ENCODE data around the gene SIGLEC9. TPM values are rescaled to one million over a fixed set of nuclear protein-coding genes. Genes with fewer than 3 reads are reported as not detected.

The SIGLEC9 gene
- total and polyA plus RNA-seq, 4 donors, result 1.1 to 11.5 (median 8.3) TPM

DNA sequence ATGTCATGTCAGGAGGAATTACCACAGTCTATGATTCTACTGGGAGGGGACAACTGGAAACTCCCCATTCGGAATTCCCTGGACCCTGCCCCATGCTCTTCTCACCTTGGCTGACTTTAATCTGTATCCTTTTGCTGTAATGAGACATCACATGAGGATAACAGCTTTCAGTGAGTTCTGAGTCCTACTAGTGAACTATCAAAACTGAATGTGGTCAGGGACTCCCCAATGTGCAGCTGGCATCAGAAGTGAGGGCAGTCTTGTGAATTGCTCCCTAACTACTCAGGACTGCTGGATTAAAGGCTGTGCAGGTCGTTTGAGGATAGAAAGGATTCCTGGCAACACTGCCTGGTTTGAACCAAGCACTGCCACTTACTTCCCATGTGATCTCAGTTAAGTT is 32.6 kb downstream of the SIGLEC9 start:
- H3K27ac ChIP-seq (ENCODE audit: low read depth in 1 of 2, low read length in 2 of 2), result no peak overlapping the region
- H3K27me3 ChIP-seq (ENCODE audit: control insufficient read depth in 1 of 2, insufficient read depth in 2 of 2, low read length in 1 of 2), result no peaks in the 10 kb centered on the region
- DNase-seq (no peak), ATAC-seq (ENCODE audit: low FRiP score) (no peak)
- no peaks in the 10 kb centered on the region for H3K36me3 ChIP-seq (ENCODE audit: control insufficient read depth in 1 of 2, insufficient read depth in 2 of 2, low read length in 1 of 2)
- no peaks in the 10 kb centered on the region for H3K9me3 ChIP-seq (ENCODE audit: control insufficient read depth, low read length)
- intact Hi-C loops (cut with DNase I), result no loop called here
- 38 to 46% methylated on average over 2 of the region's 2 CpGs for WGBS, 2 donors
- no peaks in the 10 kb centered on the region for H3K4me1 ChIP-seq (ENCODE audit: control insufficient read depth in 1 of 2, insufficient read depth in 2 of 2, low read length in 2 of 2)
- H3K4me3 ChIP-seq (ENCODE audit: low read length in 2 of 2), result no peak overlapping the region

DNA sequence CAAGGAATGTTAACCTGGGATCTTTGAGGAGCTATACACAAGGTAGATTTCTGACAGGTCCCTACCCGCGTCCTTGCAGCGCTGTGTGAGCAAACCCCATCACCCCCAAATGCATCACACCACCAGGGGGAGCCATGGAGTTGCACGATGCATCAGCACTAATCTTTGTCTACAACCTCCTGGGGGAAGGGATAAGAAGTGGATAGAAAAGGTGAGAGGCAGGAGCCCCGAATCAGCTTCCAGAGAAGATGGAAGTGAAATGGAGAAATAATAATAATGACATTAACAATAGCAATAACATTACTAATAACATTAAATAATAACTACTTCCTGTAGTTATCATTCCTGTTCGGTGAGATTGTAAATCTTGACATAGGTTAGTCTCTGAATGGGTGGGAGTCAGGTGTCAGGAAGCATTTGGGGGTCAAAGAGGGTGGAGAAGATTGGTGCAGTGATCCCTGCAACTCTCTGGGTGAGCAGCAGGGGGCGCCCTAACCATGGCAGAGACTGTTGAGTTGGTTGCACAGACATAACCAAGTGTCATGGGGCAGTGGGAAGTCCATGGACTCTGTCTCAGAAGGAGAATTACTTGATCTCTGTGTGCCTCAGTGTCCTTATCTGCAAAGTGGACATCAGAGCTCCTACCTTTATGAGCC is 33.9 kb downstream of the SIGLEC9 start:
- 43 to 47% methylated on average over 7 of the region's 7 CpGs for WGBS, 2 donors
- no peaks in the 10 kb centered on the region for H3K36me3 ChIP-seq (ENCODE audit: control insufficient read depth in 1 of 2, insufficient read depth in 2 of 2, low read length in 1 of 2)
- H3K4me3 ChIP-seq (ENCODE audit: low read length in 2 of 2), result no peak overlapping the region
- DNase-seq (peak in 1 of 2 donors; percentile 75), ATAC-seq (ENCODE audit: low FRiP score) (no peak)
- intact Hi-C loops (cut with DNase I), result no loop called here
- H3K4me1 ChIP-seq (ENCODE audit: control insufficient read depth in 1 of 2, insufficient read depth in 2 of 2, low read length in 2 of 2), result no peaks in the 10 kb centered on the region
- no peak overlapping the region for H3K27ac ChIP-seq (ENCODE audit: low read depth in 1 of 2, low read length in 2 of 2)
- no peaks in the 10 kb centered on the region for H3K27me3 ChIP-seq (ENCODE audit: control insufficient read depth in 1 of 2, insufficient read depth in 2 of 2, low read length in 1 of 2)
- H3K9me3 ChIP-seq (ENCODE audit: control insufficient read depth, low read length), result no peaks in the 10 kb centered on the region

DNA sequence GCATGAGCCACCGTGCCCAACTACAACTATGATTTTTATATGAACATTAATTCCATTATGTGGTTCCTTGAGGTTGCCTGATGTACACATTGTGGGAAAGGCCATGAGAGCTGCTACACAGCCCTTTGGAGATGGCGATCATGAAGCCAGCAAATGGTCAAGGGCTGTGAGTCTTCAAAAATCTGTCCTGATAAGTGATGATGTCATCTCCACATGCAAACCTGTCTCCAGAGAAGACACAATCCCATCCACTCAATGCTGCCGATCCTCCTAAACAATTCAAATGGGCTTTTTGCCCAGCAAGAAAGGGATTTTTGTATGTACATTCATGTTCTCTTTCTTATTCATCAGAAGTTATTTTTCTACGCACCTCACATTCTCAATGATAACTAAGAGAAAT is 35.0 kb downstream of the SIGLEC9 start:
- H3K4me1 ChIP-seq (ENCODE audit: control insufficient read depth in 1 of 2, insufficient read depth in 2 of 2, low read length in 2 of 2), result no peaks in the 10 kb centered on the region
- H3K9me3 ChIP-seq (ENCODE audit: control insufficient read depth, low read length), result no peaks in the 10 kb centered on the region
- no peak for ATAC-seq (ENCODE audit: low FRiP score)
- no peak overlapping the region for H3K4me3 ChIP-seq (ENCODE audit: low read length in 2 of 2)
- DNase-seq, result no peak
- no peaks in the 10 kb centered on the region for H3K27me3 ChIP-seq (ENCODE audit: control insufficient read depth in 1 of 2, insufficient read depth in 2 of 2, low read length in 1 of 2)
- H3K36me3 ChIP-seq (ENCODE audit: control insufficient read depth in 1 of 2, insufficient read depth in 2 of 2, low read length in 1 of 2), result no peaks in the 10 kb centered on the region
- 76 to 80% methylated on average over 4 of the region's 4 CpGs for WGBS, 2 donors
- intact Hi-C loops (cut with DNase I), result no loop called here
- H3K27ac ChIP-seq (ENCODE audit: low read depth in 1 of 2, low read length in 2 of 2), result no peak overlapping the region

DNA sequence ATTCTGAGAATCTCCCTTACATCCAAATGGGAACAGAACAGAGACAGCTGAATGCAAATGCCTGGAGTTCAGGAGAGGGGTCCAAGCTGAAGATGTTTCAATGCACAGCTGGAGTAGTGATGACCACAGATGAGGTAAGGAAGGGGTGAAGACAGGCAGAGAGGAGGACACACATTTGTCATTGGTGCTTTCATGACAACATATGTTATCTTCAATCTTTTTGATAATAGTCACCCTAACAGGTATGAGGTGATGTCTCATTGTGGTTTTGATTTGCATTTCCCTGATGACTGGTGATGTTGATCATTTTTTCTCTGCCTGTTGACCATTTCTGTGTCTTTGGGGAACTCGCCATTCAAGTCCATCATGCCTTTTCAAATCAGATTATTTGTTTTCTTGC is 36.6 kb downstream of the SIGLEC9 start:
- Histone ChIP-seq H3K27ac (ENCODE audit: low read depth in 1 of 2, low read length in 2 of 2) (no peak overlapping the region), H3K27me3 (ENCODE audit: control insufficient read depth in 1 of 2, insufficient read depth in 2 of 2, low read length in 1 of 2) (no peaks in the 10 kb centered on the region), H3K9me3 (ENCODE audit: control insufficient read depth, low read length) (no peaks in the 10 kb centered on the region), H3K4me3 (ENCODE audit: low read length in 2 of 2) (no peak overlapping the region), H3K36me3 (ENCODE audit: control insufficient read depth in 1 of 2, insufficient read depth in 2 of 2, low read length in 1 of 2) (no peaks in the 10 kb centered on the region), H3K4me1 (ENCODE audit: control insufficient read depth in 1 of 2, insufficient read depth in 2 of 2, low read length in 2 of 2) (no peaks in the 10 kb centered on the region)
- DNase-seq (no peak), ATAC-seq (ENCODE audit: low FRiP score) (no peak)
- 69 to 78% methylated on average over 1 of the region's 1 CpG for WGBS, 2 donors
- intact Hi-C loops (cut with DNase I), result no loop called here

DNA sequence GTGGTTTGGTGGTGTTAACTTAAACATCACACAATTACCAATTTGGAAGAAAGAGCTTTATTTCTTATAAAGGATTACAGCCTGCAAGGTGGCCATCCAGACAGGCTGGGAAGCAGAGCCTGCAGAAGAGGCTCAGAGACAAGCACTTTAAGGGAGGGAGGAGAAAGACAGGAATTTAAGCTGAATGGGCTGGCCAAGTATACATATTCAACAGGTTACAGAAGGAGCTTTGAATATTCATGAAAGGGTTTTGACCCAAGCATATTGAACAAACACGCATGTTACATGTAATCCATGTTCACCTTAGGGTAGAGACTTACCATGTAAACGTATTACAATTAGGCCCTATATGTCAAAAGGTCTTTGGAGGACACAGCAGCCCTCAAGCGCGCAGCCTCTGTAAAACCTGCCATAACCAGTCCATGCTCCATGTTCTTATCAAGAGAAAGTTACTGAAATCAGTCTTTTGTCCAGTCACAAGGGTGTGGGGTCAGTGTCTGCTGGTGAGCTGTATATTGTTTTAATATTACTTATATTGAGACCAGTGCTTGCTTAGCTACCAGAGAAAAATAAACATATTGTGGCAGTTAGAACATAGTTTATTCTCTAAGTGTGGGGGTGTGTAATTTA is 37.3 kb downstream of the SIGLEC9 start:
- no peaks in the 10 kb centered on the region for H3K36me3 ChIP-seq (ENCODE audit: control insufficient read depth in 1 of 2, insufficient read depth in 2 of 2, low read length in 1 of 2)
- no peaks in the 10 kb centered on the region for H3K27me3 ChIP-seq (ENCODE audit: control insufficient read depth in 1 of 2, insufficient read depth in 2 of 2, low read length in 1 of 2)
- H3K4me3 ChIP-seq (ENCODE audit: low read length in 2 of 2), result no peak overlapping the region
- ATAC-seq (ENCODE audit: low FRiP score) (no peak), DNase-seq (no peak)
- intact Hi-C loops (cut with DNase I), result no loop called here
- H3K27ac ChIP-seq (ENCODE audit: low read depth in 1 of 2, low read length in 2 of 2), result no peak overlapping the region
- WGBS, 2 donors, result 77 to 78% methylated on average over 4 of the region's 4 CpGs
- H3K9me3 ChIP-seq (ENCODE audit: control insufficient read depth, low read length), result no peaks in the 10 kb centered on the region
- H3K4me1 ChIP-seq (ENCODE audit: control insufficient read depth in 1 of 2, insufficient read depth in 2 of 2, low read length in 2 of 2), result no peaks in the 10 kb centered on the region

DNA sequence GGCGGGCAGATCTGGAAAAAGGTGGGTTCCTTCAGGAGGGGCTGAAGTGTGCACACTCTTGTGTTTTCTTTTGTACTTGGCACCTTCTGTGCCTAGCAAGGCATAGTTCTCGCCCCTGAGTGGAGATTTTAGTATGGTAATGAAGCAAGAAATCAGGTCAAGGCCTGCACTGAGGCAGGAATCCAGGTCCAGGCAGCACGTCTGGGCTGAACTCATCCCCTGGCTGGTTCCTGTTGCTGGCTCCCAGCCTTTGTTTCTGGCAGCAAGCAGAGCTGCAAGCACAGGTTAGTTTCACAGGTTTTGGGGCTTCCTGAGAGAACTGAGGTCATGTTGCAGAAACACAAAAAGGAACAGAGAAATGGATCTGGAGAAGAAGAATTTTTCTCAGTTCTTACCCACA is 38.6 kb downstream of the SIGLEC9 start:
- intact Hi-C loops (cut with DNase I), result no loop called here
- DNase-seq (no peak), ATAC-seq (ENCODE audit: low FRiP score) (no peak)
- Histone ChIP-seq H3K4me3 (ENCODE audit: low read length in 2 of 2) (no peak overlapping the region), H3K27ac (ENCODE audit: low read depth in 1 of 2, low read length in 2 of 2) (no peak overlapping the region), H3K27me3 (ENCODE audit: control insufficient read depth in 1 of 2, insufficient read depth in 2 of 2, low read length in 1 of 2) (no peaks in the 10 kb centered on the region), H3K4me1 (ENCODE audit: control insufficient read depth in 1 of 2, insufficient read depth in 2 of 2, low read length in 2 of 2) (no peaks in the 10 kb centered on the region), H3K9me3 (ENCODE audit: control insufficient read depth, low read length) (no peaks in the 10 kb centered on the region), H3K36me3 (ENCODE audit: control insufficient read depth in 1 of 2, insufficient read depth in 2 of 2, low read length in 1 of 2) (no peaks in the 10 kb centered on the region)
- 50 to 54% methylated on average over 3 of the region's 3 CpGs for WGBS, 2 donors

DNA sequence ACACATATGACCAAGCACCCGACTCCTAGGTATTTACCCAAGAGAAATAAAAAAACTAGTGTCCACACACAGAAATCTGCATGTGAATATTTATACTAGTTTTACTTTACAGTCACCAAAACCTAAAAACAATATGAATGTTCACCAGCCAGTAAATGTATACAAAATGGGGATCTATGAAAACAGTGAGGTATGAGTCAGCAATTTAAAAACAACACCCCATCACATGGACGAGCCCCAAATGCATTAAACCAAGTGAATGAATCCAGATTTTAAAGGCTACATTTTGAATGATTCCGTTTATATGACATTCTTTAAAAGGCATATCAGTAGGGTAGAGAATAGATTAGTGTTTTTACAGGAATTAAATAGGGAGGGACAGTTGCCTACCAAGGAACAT is 39.5 kb downstream of the SIGLEC9 start:
- Histone ChIP-seq H3K9me3 (ENCODE audit: control insufficient read depth, low read length) (no peaks in the 10 kb centered on the region), H3K27ac (ENCODE audit: low read depth in 1 of 2, low read length in 2 of 2) (no peak overlapping the region), H3K27me3 (ENCODE audit: control insufficient read depth in 1 of 2, insufficient read depth in 2 of 2, low read length in 1 of 2) (no peaks in the 10 kb centered on the region), H3K36me3 (ENCODE audit: control insufficient read depth in 1 of 2, insufficient read depth in 2 of 2, low read length in 1 of 2) (no peaks in the 10 kb centered on the region), H3K4me3 (ENCODE audit: low read length in 2 of 2) (no peak overlapping the region), H3K4me1 (ENCODE audit: control insufficient read depth in 1 of 2, insufficient read depth in 2 of 2, low read length in 2 of 2) (no peaks in the 10 kb centered on the region)
- DNase-seq (no peak), ATAC-seq (ENCODE audit: low FRiP score) (no peak)
- intact Hi-C loops (cut with DNase I), result no loop called here
- 53 to 54% methylated on average over 3 of the region's 3 CpGs for WGBS, 2 donors

DNA sequence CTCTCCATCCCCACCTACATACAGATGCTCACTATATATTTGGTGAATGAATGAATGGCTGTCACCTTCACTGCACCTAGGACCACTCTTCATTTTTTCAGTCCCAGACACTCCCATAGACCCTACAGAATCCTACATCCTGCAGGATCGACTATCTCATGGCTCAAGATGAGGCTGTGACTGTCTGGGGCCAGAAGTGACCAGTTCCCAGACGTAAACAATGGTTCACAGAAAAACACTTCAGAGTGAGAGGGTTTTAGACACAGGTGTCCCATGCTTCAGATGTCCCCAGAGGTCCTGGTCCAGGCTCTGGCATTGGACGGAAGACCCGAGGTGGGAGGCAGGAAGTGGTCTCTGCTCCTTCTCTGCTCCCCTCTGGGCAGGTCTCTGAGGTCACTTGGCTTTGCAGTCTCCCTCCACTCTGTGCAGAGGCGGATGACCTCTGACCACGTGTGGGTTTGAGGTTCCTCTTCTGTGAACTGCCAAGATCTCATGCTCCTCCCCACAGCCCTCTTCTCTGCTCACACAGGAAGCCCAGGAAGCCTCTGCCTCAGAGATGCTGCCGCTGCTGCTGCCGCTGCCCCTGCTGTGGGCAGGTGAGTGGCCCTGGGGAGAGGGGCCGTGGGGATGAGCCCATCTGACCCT is 42.3 kb downstream of the SIGLEC9 start:
- Histone ChIP-seq H3K9me3 (ENCODE audit: control insufficient read depth, low read length) (no peaks in the 10 kb centered on the region), H3K27me3 (ENCODE audit: control insufficient read depth in 1 of 2, insufficient read depth in 2 of 2, low read length in 1 of 2) (no peaks in the 10 kb centered on the region), H3K4me1 (ENCODE audit: control insufficient read depth in 1 of 2, insufficient read depth in 2 of 2, low read length in 2 of 2) (no peaks in the 10 kb centered on the region), H3K36me3 (ENCODE audit: control insufficient read depth in 1 of 2, insufficient read depth in 2 of 2, low read length in 1 of 2) (no peaks in the 10 kb centered on the region), H3K27ac (ENCODE audit: low read depth in 1 of 2, low read length in 2 of 2) (no peak overlapping the region), H3K4me3 (ENCODE audit: low read length in 2 of 2) (no peak overlapping the region)
- intact Hi-C loops (cut with DNase I), result no loop called here
- 55% methylated on average over 9 of the region's 9 CpGs for WGBS, 2 donors
- no peak for ATAC-seq (ENCODE audit: low FRiP score)
- DNase-seq, result peak in 1 of 2 donors; percentile 77
